DOHH2 (cell line): ENCODE results near the gene LRRC7.

Experiments used
- H3F3A ChIP-seq: fragments of 200-600 bp; sonication (generic), shearing (Covaris generic); 2 replicates; pipeline ENCODE4 v1.6.0; 2016; ENCODE audit warnings: antibody characterized with exemption, mild to moderate bottlenecking; ENCODE audit not compliant: control insufficient read depth, insufficient read depth
- H3K27ac ChIP-seq: fragments of 200-600 bp; sonication (generic); 2 replicates; pipeline ENCODE4 v1.5.1; 2014; ENCODE audit warnings: low read depth, mild to moderate bottlenecking, low read length, moderate library complexity
- H3K27me3 ChIP-seq: fragments of 200-600 bp; sonication (generic); 2 replicates; pipeline ENCODE4 v1.6.1; 2014; ENCODE audit warnings: mild to moderate bottlenecking, low read length, mixed read lengths; ENCODE audit not compliant: control insufficient read depth
- H3K36me3 ChIP-seq: fragments of 200-600 bp; sonication (generic); 2 replicates; pipeline ENCODE4 v1.6.1; 2014; ENCODE audit warnings: mild to moderate bottlenecking, low read length, moderate library complexity, mixed read lengths; ENCODE audit not compliant: control insufficient read depth
- H3K4me1 ChIP-seq: fragments of 200-600 bp; sonication (generic); 2 replicates; pipeline ENCODE4 v1.6.1; 2014; ENCODE audit warnings: mild to moderate bottlenecking, low read length, mixed read lengths; ENCODE audit not compliant: control insufficient read depth
- H3K4me2 ChIP-seq: fragments of 200-600 bp; sonication (generic); 2 replicates; pipeline ENCODE4 v1.6.0; 2014; ENCODE audit warnings: mild to moderate bottlenecking, low read length, moderate library complexity
- H3K4me3 ChIP-seq: fragments of 200-600 bp; sonication (generic); 2 replicates; pipeline ENCODE4 v1.5.1; 2014; ENCODE audit warnings: mild to moderate bottlenecking, low read length, mixed read lengths
- H3K79me2 ChIP-seq: fragments of 200-600 bp; sonication (generic); 2 replicates; pipeline ENCODE4 v1.6.1; 2014; ENCODE audit warnings: mild to moderate bottlenecking, low read length, mixed read lengths; ENCODE audit not compliant: control insufficient read depth
- H3K9me2 ChIP-seq: fragments of 200-600 bp; sonication (generic); replicated peaks from 2 replicates; pipeline ENCODE4 v1.6.1; 2014; ENCODE audit warnings: mild to moderate bottlenecking, low read length, mixed read lengths; ENCODE audit not compliant: control insufficient read depth
- H3K9me3 ChIP-seq: fragments of 200-600 bp; sonication (generic); 2 replicates; pipeline ENCODE4 v1.6.1; 2014; ENCODE audit warnings: antibody characterized with exemption, low read length, mixed read lengths; ENCODE audit not compliant: control insufficient read depth, insufficient read depth
- H4K20me1 ChIP-seq: fragments of 200-600 bp; sonication (generic); 2 replicates; pipeline ENCODE4 v1.6.0; 2014; ENCODE audit warnings: low read depth, mild to moderate bottlenecking, antibody characterized with exemption, low read length, moderate library complexity; ENCODE audit not compliant: control insufficient read depth, insufficient read depth
- CTCF ChIP-seq: fragments of 200-600 bp; sonication (generic); IDR thresholded peaks from one replicate; pipeline ENCODE4 v1.5.1; 2014; ENCODE audit warnings: antibody characterized with exemption, mild to moderate bottlenecking, low read depth, low read length; ENCODE audit not compliant: poor library complexity, severe bottlenecking
- EZH2phosphoT487 ChIP-seq: fragments of 200-600 bp; sonication (generic); IDR thresholded peaks from 2 replicates; pipeline ENCODE4 v1.6.1; 2017; ENCODE audit warnings: borderline replicate concordance, mild to moderate bottlenecking, antibody characterized with exemption, low read length, moderate library complexity, mixed read lengths

Gene LRRC7

GRCh38 chr1:69523032-69523431 is 44.7 kb upstream of the LRRC7 start:
- H3K27ac ChIP-seq, result no peak overlapping the region
- no peaks in the 10 kb centered on the region for H3K36me3 ChIP-seq
- H4K20me1 ChIP-seq, result no peaks in the 10 kb centered on the region
- TF ChIP-seq CTCF, result no peak
- no peak for TF ChIP-seq EZH2phosphoT487
- no peaks in the 10 kb centered on the region for H3K27me3 ChIP-seq
- H3K9me2 ChIP-seq, result no peaks in the 10 kb centered on the region
- H3K4me3 ChIP-seq, result no peak overlapping the region
- H3K4me2 ChIP-seq, result no peak overlapping the region
- H3K4me1 ChIP-seq, result no peaks in the 10 kb centered on the region
- H3K79me2 ChIP-seq, result no peaks in the 10 kb centered on the region
- H3F3A ChIP-seq, result no peaks in the 10 kb centered on the region
- no peaks in the 10 kb centered on the region for H3K9me3 ChIP-seq

GRCh38 chr1:69523461-69523860 is 44.3 kb upstream of the LRRC7 start:
- Histone ChIP-seq H3K9me3 (no peaks in the 10 kb centered on the region), H3K4me2 (no peak overlapping the region), H3K36me3 (no peaks in the 10 kb centered on the region), H3K4me1 (no peaks in the 10 kb centered on the region), H3K9me2 (no peaks in the 10 kb centered on the region), H3K79me2 (no peaks in the 10 kb centered on the region), H3K27ac (no peak overlapping the region), H3K27me3 (no peaks in the 10 kb centered on the region), H3F3A (no peaks in the 10 kb centered on the region), H4K20me1 (no peaks in the 10 kb centered on the region), H3K4me3 (no peak overlapping the region)
- TF ChIP-seq CTCF (no peak), EZH2phosphoT487 (no peak)

GRCh38 chr1:69524015-69524414 is 43.7 kb upstream of the LRRC7 start:
- Histone ChIP-seq H3K36me3 (no peaks in the 10 kb centered on the region), H3K27me3 (no peaks in the 10 kb centered on the region), H3K4me1 (no peaks in the 10 kb centered on the region), H3K9me2 (no peaks in the 10 kb centered on the region), H3K9me3 (no peaks in the 10 kb centered on the region), H3K79me2 (no peaks in the 10 kb centered on the region), H3K4me3 (no peak overlapping the region), H3K27ac (no peak overlapping the region), H3F3A (no peaks in the 10 kb centered on the region), H3K4me2 (no peak overlapping the region), H4K20me1 (no peaks in the 10 kb centered on the region)
- TF ChIP-seq CTCF, result no peak
- no peak for TF ChIP-seq EZH2phosphoT487

GRCh38 chr1:69527273-69527672 is 40.4 kb upstream of the LRRC7 start:
- Histone ChIP-seq H3K27ac (no peak overlapping the region), H4K20me1 (no peaks in the 10 kb centered on the region), H3K9me2 (no peaks in the 10 kb centered on the region), H3K4me1 (no peaks in the 10 kb centered on the region), H3F3A (no peaks in the 10 kb centered on the region), H3K79me2 (no peaks in the 10 kb centered on the region), H3K36me3 (no peaks in the 10 kb centered on the region), H3K9me3 (no peaks in the 10 kb centered on the region), H3K4me3 (no peak overlapping the region), H3K4me2 (no peak overlapping the region), H3K27me3 (no peaks in the 10 kb centered on the region)
- TF ChIP-seq EZH2phosphoT487 (no peak), CTCF (no peak)
